Panc1 (cell line): ENCODE data around the gene OAF.

Experiments
- POLR2AphosphoS5 ChIP-seq: IDR thresholded peaks from 2 replicates; pipeline ENCODE4 v1.6.1; 2012; ENCODE audit warnings: mild to moderate bottlenecking, low read depth, low read length, moderate library complexity
- TCF7L2 ChIP-seq: IDR thresholded peaks from 2 replicates; pipeline ENCODE4 v1.6.1; 2011; ENCODE audit warnings: mild to moderate bottlenecking, low read depth, low read length, inconsistent platforms
- TF ChIP-seq, protein P1 (sequence below): fragments of 450-650 bp; IDR thresholded peaks from 2 replicates; pipeline ENCODE4 v1.5.1; 2017; ENCODE audit warnings: mild to moderate bottlenecking

DNA sequence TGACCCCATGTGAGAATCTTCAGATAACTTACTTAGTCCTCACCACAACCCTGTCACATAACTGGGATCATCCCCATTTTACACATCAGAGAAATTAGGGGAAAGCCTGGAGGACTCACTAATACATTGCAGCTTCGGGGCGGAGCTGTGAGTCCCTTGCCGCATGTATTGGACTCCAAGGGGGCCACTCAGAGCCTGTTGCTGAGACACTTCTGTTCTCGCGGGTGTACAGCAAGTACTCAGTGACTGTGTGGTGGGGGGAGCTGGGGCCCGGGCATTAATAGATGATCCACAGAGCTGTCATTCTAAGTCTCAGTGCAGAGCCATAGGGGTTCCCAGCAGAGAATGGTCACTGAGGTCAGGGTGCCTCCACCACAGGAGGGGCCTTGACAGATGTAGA, 13.5 kb downstream of the OAF start:
- TF ChIP-seq, protein P1, sequence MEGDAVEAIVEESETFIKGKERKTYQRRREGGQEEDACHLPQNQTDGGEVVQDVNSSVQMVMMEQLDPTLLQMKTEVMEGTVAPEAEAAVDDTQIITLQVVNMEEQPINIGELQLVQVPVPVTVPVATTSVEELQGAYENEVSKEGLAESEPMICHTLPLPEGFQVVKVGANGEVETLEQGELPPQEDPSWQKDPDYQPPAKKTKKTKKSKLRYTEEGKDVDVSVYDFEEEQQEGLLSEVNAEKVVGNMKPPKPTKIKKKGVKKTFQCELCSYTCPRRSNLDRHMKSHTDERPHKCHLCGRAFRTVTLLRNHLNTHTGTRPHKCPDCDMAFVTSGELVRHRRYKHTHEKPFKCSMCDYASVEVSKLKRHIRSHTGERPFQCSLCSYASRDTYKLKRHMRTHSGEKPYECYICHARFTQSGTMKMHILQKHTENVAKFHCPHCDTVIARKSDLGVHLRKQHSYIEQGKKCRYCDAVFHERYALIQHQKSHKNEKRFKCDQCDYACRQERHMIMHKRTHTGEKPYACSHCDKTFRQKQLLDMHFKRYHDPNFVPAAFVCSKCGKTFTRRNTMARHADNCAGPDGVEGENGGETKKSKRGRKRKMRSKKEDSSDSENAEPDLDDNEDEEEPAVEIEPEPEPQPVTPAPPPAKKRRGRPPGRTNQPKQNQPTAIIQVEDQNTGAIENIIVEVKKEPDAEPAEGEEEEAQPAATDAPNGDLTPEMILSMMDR, result no peak
- no peak for TF ChIP-seq TCF7L2
- TF ChIP-seq POLR2AphosphoS5, result no peak
